ENCODE measurements around the gene DOCK1.

- TF ChIP-seq, protein P1, sequence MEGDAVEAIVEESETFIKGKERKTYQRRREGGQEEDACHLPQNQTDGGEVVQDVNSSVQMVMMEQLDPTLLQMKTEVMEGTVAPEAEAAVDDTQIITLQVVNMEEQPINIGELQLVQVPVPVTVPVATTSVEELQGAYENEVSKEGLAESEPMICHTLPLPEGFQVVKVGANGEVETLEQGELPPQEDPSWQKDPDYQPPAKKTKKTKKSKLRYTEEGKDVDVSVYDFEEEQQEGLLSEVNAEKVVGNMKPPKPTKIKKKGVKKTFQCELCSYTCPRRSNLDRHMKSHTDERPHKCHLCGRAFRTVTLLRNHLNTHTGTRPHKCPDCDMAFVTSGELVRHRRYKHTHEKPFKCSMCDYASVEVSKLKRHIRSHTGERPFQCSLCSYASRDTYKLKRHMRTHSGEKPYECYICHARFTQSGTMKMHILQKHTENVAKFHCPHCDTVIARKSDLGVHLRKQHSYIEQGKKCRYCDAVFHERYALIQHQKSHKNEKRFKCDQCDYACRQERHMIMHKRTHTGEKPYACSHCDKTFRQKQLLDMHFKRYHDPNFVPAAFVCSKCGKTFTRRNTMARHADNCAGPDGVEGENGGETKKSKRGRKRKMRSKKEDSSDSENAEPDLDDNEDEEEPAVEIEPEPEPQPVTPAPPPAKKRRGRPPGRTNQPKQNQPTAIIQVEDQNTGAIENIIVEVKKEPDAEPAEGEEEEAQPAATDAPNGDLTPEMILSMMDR (IDR thresholded peaks at IDR 0.05) = no peak
- no peak for TF ChIP-seq POLR2A (IDR thresholded peaks at IDR 0.05)
These were observed 548.5 kb downstream of the DOCK1 start for GRCh38 chr10:127453706-127454105.
